Naive B cell (primary cell): ENCODE measurements around the gene BEGAIN. TPM values are rescaled to one million over a fixed set of nuclear protein-coding genes. Genes with fewer than 3 reads are reported as not detected.
A peak's percentile ranks its signal among the peaks of the same experiment; 100 is the strongest.

ENCODE experiments used
- ATAC-seq, 2 donors: fragments of 150-1000 bp; cut with Tn5 transposase; 2 replicates each; pipeline ENCODE4 v1.10.0; 2021; ENCODE audit warnings: low read depth in 2 of 2, mild to moderate bottlenecking in 2 of 2, moderate library complexity in 2 of 2
- DNase-seq: peaks from one replicate; pipeline ENCODE4 v3.0.0; 2022
- H3K27ac Mint-ChIP-seq, 6 donors: one replicate each; pipeline ENCODE4 v1.8.0; 2020 to 2022; ENCODE audit warnings: mild to moderate bottlenecking in 6 of 6, mixed read lengths in 6 of 6, moderate library complexity in 5 of 6, inconsistent platforms in 2 of 6
- H3K27me3 Mint-ChIP-seq, 3 donors: one replicate each; pipeline ENCODE4 v1.8.0; 2021 to 2022; ENCODE audit warnings: mixed read lengths in 3 of 3, mild to moderate bottlenecking in 1 of 3
- H3K36me3 Mint-ChIP-seq, 2 donors: one replicate each; pipeline ENCODE4 v1.8.0; 2020 to 2022; ENCODE audit warnings: mixed read lengths in 2 of 2, inconsistent platforms in 1 of 2, mild to moderate bottlenecking in 1 of 2
- H3K4me1 Mint-ChIP-seq, 3 donors: one replicate each; pipeline ENCODE4 v1.8.0; 2020 to 2022; ENCODE audit warnings: mixed read lengths in 3 of 3, inconsistent platforms in 1 of 3, mild to moderate bottlenecking in 1 of 3, moderate library complexity in 1 of 3
- H3K4me3 Mint-ChIP-seq, 8 donors: one replicate each; pipeline ENCODE4 v1.8.0; 2020 to 2022; ENCODE audit warnings: mild to moderate bottlenecking in 8 of 8, mixed read lengths in 8 of 8, moderate library complexity in 8 of 8, inconsistent platforms in 2 of 8
- H3K9me3 Mint-ChIP-seq, 7 donors: one replicate each; pipeline ENCODE4 v1.8.0; 2020 to 2022; ENCODE audit warnings: mixed read lengths in 7 of 7, mild to moderate bottlenecking in 5 of 7, inconsistent platforms in 2 of 7, moderate library complexity in 1 of 7
- polyA plus RNA-seq, 6 donors: library from polyadenylated mRNA; unstranded; fragments of 300-500 nt; fragmentation: Illumina TruSeq; gene quantifications; one replicate each; pipeline ENCODE4 v1.2.3, GENCODE V29; 2021; ENCODE audit warnings: low read depth in 6 of 6

The BEGAIN gene
- polyA plus RNA-seq, 6 donors from 2014 or later: 0.55 to 1.2 (median 0.92) TPM; not detected in 3

DNA sequence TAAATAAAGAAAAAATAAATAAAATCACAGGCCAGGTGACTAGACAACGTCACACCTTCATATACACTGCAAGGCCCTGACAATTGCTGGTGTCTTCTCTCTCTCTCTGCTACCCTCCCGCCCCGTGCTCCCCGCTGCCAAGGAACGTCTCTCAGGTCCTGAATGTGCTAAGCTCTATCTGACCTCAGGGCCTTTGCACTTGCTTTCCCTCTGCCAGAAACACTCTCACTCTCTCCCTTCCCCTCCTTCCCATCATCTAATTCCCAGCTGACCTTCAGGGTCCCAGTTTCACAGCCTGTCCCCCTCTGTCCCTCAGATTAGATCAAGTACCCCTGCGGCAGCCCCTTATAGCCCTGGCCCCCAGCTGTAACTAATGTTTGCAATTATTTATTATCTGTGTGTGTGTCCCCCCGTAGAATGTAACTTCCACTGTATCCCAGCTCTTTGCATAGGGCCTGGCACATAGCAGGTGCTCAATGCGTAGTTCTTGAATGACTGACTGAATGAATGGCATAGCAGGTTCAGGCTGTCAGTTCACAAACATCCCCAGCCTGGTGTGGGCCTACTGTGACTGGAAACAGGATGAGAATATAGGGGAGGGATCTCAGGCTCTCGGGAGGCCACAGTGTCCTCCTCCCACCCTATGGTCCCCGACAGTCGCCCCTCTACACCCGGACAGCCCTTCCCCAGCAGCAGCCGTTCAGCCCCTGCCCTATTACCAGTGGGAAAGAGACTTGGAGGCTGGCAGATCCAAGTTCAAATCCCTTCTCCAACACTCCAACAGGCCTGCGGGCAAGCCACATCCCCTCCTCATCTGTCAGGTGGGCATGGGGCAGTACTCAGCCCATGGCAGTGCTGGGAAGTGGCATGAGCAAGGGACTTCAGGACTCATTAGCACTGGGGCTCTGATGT is 6.6 kb downstream of the BEGAIN start:
- Mint-ChIP-seq H3K4me3 (no peak overlapping the region), H3K27ac (no peak overlapping the region), H3K9me3 (peaks cover 0 to 8% (median 2%) of the 10 kb centered on the region in 7 donors), H3K4me1 (no peaks in the 10 kb centered on the region), H3K36me3 (no peaks in the 10 kb centered on the region), H3K27me3 (peaks cover 8 to 13% (median 12%) of the 10 kb centered on the region in 3 donors)
- DNase-seq (no peak), ATAC-seq (no peak)

- no peak for DNase-seq
- H3K36me3 Mint-ChIP-seq: no peaks in the 10 kb centered on the region
- H3K27ac Mint-ChIP-seq: no peak overlapping the region
- peaks cover 0 to 8% (median 4%) of the 10 kb centered on the region in 3 donors for H3K27me3 Mint-ChIP-seq
- H3K4me3 Mint-ChIP-seq: no peak overlapping the region
- ATAC-seq: no peak
- H3K9me3 Mint-ChIP-seq: peaks cover 0 to 8% (median 2%) of the 10 kb centered on the region in 7 donors
- H3K4me1 Mint-ChIP-seq: peaks cover 0 to 1% (median 0%) of the 10 kb centered on the region in 3 donors
These were observed 8.7 kb downstream of the BEGAIN start for GRCh38 chr14:100578552-100578951.

DNA sequence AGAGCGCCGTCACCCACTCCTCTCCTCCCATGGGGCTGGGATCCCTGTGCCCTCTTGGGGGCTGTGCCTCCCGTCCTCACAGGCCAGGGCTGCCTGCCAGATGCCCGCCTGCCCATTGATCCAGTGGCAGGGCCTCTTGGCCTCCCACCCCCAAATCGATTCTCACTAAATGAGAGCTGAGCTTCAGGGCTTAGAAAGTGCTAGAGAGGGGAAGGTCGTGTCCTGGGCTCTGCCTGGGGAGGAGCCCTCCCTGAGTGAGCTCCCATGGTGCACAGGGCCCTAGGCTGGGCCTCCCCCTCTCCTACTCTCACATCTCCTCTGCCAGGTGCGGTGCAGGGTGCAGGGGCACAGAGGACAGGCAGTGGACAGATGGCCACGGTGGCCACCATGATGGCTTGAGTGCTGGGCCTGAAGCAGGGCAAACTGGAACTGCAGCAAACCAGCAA is 9.2 kb downstream of the BEGAIN start:
- Mint-ChIP-seq H3K4me1 (peaks cover 0 to 7% (median 1%) of the 10 kb centered on the region in 3 donors), H3K27me3 (peaks cover 0 to 14% (median 3%) of the 10 kb centered on the region in 3 donors), H3K4me3 (no peak overlapping the region), H3K36me3 (no peaks in the 10 kb centered on the region), H3K9me3 (peaks cover 0 to 8% (median 2%) of the 10 kb centered on the region in 7 donors), H3K27ac (no peak overlapping the region)
- DNase-seq (no peak), ATAC-seq (no peak)

GRCh38 chr14:100577321-100577985 is 9.8 kb downstream of the BEGAIN start:
- Mint-ChIP-seq H3K4me3 (no peak overlapping the region), H3K27ac (no peak overlapping the region), H3K4me1 (peaks cover 5 to 12% (median 7%) of the 10 kb centered on the region in 3 donors), H3K36me3 (no peaks in the 10 kb centered on the region), H3K9me3 (peaks cover 0 to 8% (median 2%) of the 10 kb centered on the region in 7 donors), H3K27me3 (peaks cover 4 to 19% (median 8%) of the 10 kb centered on the region in 3 donors)
- ATAC-seq (no peak), DNase-seq (no peak)

DNA sequence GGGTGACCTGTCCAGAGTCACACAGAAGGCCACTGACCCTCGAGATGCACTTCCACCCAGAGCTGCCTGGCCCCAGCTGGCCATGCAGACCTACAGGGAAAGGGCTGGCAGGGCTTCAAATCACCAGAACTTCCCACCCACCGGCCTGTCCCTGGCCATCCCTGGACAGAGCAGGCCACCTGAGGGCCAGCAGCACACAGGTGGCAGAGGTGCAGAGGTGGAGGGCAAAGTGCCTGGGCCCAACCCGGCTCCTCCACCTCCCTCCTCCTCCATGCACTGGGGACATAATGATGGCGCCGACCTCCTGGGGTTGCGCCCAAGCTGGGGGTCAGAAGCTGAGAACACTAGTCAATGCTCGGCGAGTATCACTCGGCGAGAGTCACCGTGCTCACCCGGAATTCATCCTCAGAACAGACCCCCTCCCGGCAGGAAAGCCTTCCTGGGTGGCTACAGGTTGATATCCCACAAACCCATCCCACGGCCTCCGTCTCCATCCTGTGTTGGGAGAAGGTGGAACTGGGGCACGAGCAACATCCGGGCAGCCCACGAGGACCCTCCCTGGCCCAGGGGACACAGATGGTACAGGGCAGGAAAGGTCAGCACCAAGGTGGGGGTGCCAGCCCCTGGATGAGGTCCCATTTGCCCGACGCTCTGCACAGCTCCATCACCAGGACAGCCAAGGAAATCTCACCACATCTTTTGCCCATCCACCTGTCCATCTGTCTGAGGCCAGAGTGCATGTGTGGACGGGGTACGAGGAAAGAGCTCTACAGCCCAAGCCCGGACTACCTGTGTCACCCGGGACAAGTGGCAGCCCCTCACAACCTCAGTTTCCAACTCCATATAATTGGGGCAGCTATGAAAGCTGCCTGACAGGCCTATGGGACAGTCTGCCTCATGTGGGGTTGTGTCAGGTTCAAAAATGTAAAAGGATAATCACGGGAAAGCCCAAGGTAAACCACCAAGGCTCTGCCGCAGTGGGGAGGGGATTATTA is 10.8 kb downstream of the BEGAIN start:
- H3K9me3 Mint-ChIP-seq: peaks cover 0 to 8% (median 2%) of the 10 kb centered on the region in 7 donors
- peaks cover 8 to 30% (median 19%) of the 10 kb centered on the region in 3 donors for H3K27me3 Mint-ChIP-seq
- no peak for DNase-seq
- no peak overlapping the region for H3K4me3 Mint-ChIP-seq
- H3K36me3 Mint-ChIP-seq: no peaks in the 10 kb centered on the region
- peaks cover 6 to 21% (median 8%) of the 10 kb centered on the region in 3 donors for H3K4me1 Mint-ChIP-seq
- no peak overlapping the region for H3K27ac Mint-ChIP-seq
- ATAC-seq: no peak

DNA sequence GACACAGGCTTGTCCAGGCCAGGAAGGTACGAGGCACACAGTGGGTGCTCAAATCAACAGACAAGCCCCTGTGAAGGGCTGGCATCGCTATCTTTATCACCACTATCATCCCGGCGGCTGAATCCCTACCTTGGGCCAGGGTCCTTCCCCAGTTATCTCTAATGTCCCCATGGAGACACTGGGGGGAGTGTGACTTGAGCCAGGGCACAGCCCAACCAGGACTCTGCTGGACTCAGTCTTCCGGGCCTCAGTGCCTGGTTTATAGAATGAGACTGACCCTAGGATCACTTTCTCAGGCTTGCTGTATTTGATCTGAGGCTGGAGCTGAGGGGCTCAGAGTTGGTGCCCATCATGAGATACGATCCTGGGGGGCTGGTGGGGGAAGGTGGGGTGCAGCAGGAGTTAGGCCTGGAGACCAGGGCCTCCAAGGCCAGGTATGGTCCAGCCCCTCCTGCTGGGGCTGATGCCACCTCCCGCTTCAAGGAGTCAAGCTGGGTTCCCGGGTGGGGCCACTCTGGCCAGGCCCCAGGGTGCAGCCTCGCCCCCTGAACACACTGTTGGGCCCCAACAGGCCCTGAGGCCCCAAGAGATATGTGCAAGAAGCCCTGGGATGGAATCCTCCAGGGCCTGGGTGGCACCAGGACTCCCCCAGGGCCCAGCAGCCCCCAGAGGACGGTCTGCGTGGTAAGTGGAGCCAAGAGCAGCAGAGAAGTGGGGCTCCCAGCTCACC is 11.8 kb downstream of the BEGAIN start:
- Mint-ChIP-seq H3K4me1 (peaks cover 6 to 21% (median 8%) of the 10 kb centered on the region in 3 donors), H3K36me3 (no peaks in the 10 kb centered on the region), H3K4me3 (no peak overlapping the region), H3K27me3 (peaks cover 13 to 40% (median 27%) of the 10 kb centered on the region in 3 donors), H3K27ac (no peak overlapping the region), H3K9me3 (peaks cover 0 to 8% (median 2%) of the 10 kb centered on the region in 7 donors)
- ATAC-seq (no peak), DNase-seq (no peak)

DNA sequence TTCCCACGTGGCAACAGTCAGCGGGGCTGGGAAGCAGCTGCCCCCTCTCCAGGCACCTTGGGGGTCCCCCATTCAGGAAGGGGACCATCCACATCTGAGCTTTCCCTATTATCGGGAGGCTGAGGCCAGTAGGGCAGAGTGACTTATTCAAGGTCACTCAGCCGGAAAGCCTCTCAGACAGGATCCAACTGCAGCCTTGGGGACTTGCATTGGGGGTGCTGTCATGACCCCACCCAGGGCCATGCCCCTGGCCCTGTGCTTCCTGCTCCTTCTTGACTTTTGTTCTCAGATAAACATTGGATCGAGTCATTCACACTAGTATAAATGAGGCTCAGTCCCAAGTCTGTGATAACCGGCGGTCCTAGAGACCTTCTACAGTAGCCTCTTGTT is 12.6 kb downstream of the BEGAIN start:
- Mint-ChIP-seq H3K36me3 (no peaks in the 10 kb centered on the region), H3K27ac (no peak overlapping the region), H3K4me3 (peak overlapping the region in 1 of 8 donors; percentile 35), H3K9me3 (peaks cover 0 to 8% (median 2%) of the 10 kb centered on the region in 7 donors), H3K27me3 (peaks cover 13 to 44% (median 31%) of the 10 kb centered on the region in 3 donors), H3K4me1 (peaks cover 8 to 21% (median 8%) of the 10 kb centered on the region in 3 donors)
- ATAC-seq (no peak), DNase-seq (no peak)

- Mint-ChIP-seq H3K4me1 (peaks cover 12 to 26% (median 13%) of the 10 kb centered on the region in 3 donors), H3K4me3 (peak overlapping the region in 2 of 8 donors; percentile 35), H3K27me3 (peaks cover 13 to 49% (median 37%) of the 10 kb centered on the region in 3 donors), H3K27ac (no peak overlapping the region), H3K36me3 (no peaks in the 10 kb centered on the region), H3K9me3 (peaks cover 0 to 8% (median 2%) of the 10 kb centered on the region in 7 donors)
- no peak for DNase-seq
- ATAC-seq: no peak
These were observed 13.2 kb downstream of the BEGAIN start for GRCh38 chr14:100573757-100574641.

DNA sequence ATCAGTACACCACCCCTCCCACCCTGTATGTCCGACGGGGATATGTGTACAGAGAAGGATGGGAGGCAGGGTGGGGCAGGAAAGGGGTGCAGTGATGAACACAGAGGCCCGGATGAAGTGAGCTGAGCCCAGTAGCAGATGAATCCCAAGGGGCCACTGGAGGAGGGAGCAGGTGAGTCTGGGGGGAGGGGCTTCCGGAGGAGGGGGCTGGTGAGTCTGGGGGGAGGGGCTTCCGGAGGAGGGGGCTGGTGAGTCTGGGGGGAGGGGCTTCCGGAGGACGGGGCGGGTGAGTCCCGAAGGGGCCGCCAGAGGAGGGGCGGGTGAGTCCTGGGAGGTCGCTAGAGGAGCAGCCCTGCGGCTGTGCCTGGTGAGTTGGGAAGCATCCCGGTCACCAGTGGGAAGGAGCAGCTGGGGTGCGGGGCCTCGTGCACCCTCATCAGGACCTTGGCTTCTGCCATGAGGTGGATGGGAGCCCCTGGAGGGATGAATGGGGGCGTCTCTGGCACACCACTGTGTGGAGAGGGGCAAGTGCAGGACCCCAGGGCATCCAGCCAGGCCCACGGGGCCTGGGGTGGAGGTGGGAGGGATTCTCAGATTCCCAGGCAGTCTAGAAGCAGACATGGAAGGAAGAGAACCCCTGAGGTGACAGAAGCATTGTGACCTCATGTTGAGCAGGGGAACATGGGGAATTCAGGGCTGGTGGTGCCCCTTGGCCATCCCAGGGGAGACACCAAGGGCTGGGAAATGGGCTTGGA is 14.0 kb downstream of the BEGAIN start:
- H3K36me3 Mint-ChIP-seq: no peaks in the 10 kb centered on the region
- DNase-seq (no peak), ATAC-seq (no peak)
- H3K27me3 Mint-ChIP-seq: peaks cover 13 to 50% (median 38%) of the 10 kb centered on the region in 3 donors
- H3K4me3 Mint-ChIP-seq: peak overlapping the region in 2 of 8 donors; percentile 57 to 65
- H3K27ac Mint-ChIP-seq: no peak overlapping the region
- peaks cover 12 to 26% (median 13%) of the 10 kb centered on the region in 3 donors for H3K4me1 Mint-ChIP-seq
- H3K9me3 Mint-ChIP-seq: peaks cover 0 to 3% (median 0%) of the 10 kb centered on the region in 7 donors

GRCh38 chr14:100572543-100572942 is 14.7 kb downstream of the BEGAIN start:
- peaks cover 12 to 26% (median 13%) of the 10 kb centered on the region in 3 donors for H3K4me1 Mint-ChIP-seq
- H3K4me3 Mint-ChIP-seq: peak overlapping the region in 3 of 8 donors; percentile 14 to 65 (median 57)
- DNase-seq (no peak), ATAC-seq (no peak)
- H3K27ac Mint-ChIP-seq: peak overlapping the region in 1 of 6 donors; percentile 73
- H3K27me3 Mint-ChIP-seq: peaks cover 13 to 50% (median 38%) of the 10 kb centered on the region in 3 donors
- peaks cover 0 to 3% (median 0%) of the 10 kb centered on the region in 7 donors for H3K9me3 Mint-ChIP-seq
- H3K36me3 Mint-ChIP-seq: no peaks in the 10 kb centered on the region

- Mint-ChIP-seq H3K27ac (peak overlapping the region in 1 of 6 donors; percentile 73), H3K36me3 (no peaks in the 10 kb centered on the region), H3K27me3 (peaks cover 13 to 54% (median 38%) of the 10 kb centered on the region in 3 donors), H3K4me3 (no peak overlapping the region), H3K9me3 (peaks cover 0 to 3% (median 0%) of the 10 kb centered on the region in 7 donors), H3K4me1 (peaks cover 12 to 30% (median 13%) of the 10 kb centered on the region in 3 donors)
- DNase-seq: no peak
- no peak for ATAC-seq
These were observed 15.4 kb downstream of the BEGAIN start for GRCh38 chr14:100571837-100572236.
